Adrenal gland (tissue), 12 donors: Measurements from ENCODE around the gene OLIG3. TPM values are rescaled to one million over a fixed set of nuclear protein-coding genes. Genes with fewer than 3 reads are reported as not detected.

Source experiments
- DNase-seq, 7 donors: peaks; one replicate each; pipeline ENCODE4 v3.0.0-alpha.2; 2019 to 2020
- H3K27ac ChIP-seq, 5 donors: fragments of 200-600 bp; sonication (generic) in 4 of 5; 1 replicate in 3 of 5; 2 replicates in 2 of 5; pipeline versions ENCODE4 v1.5.1 to v1.8.0; 2016 to 2020; ENCODE audit warnings: mild to moderate bottlenecking in 1 of 5
- H3K27me3 ChIP-seq: fragments of 200-600 bp; 2 replicates; pipeline ENCODE4 v1.8.0; 2021
- H3K36me3 ChIP-seq, 2 donors: fragments of 200-600 bp; replicated peaks in 1 of 2; 1 replicate in 1 of 2; 2 replicates in 1 of 2; pipeline versions ENCODE4 v1.5.1 to v1.8.0; 2018 to 2022
- H3K4me1 ChIP-seq, 2 donors: fragments of 200-600 bp; replicated peaks in 1 of 2; 1 replicate in 1 of 2; 2 replicates in 1 of 2; pipeline versions ENCODE4 v1.5.1 to v1.8.0; 2018 to 2021
- H3K4me3 ChIP-seq, 4 donors: fragments of 200-600 bp; sonication (generic) in 3 of 4; one replicate each; pipeline ENCODE4 v1.5.1; 2016 to 2018
- H3K9me3 ChIP-seq, 3 donors: fragments of 200-600 bp; sonication (generic) in 1 of 3; replicated peaks in 1 of 3; 1 replicate in 2 of 3; 2 replicates in 1 of 3; pipeline versions ENCODE4 v1.5.1 to v1.8.0; 2016 to 2021
- CTCF ChIP-seq, 6 experiments: fragments of 450-650 bp in 4 of 6; fragments of 200-600 bp in 2 of 6; sonication (generic) in 1 of 6; IDR thresholded peaks; 1 replicate in 5 of 6; 2 replicates in 1 of 6; pipeline versions ENCODE4 v1.5.1 to v1.8.0; 2016 to 2021; ENCODE audit warnings: antibody characterized with exemption in 6 of 6, mild to moderate bottlenecking in 2 of 6, moderate library complexity in 1 of 6
- POLR2A ChIP-seq, 2 donors: fragments of 450-650 bp; IDR thresholded peaks; one replicate each; pipeline ENCODE4 v1.6.1; 2017; ENCODE audit warnings: antibody characterized with exemption in 2 of 2, mild to moderate bottlenecking in 2 of 2, moderate library complexity in 1 of 2
- WGBS, 4 donors: extraction: QIAGEN DNeasy Blood & Tissue Kit in 2 of 4; methylation state at CpG; one replicate each; pipeline versions ENCODE4 v1.1.5 to v1.1.7; 2013 to 2017; 5-methylcytosine and 5-hydroxymethylcytosine counted together
- intact Hi-C, 2 donors: fragments of 100-400 bp; cut with DNase I; formaldehyde crosslinking; loops; one replicate each; pipeline versions ENCODE4 v1.14.1 to v1.15.0; 2022 to 2023
- polyA plus RNA-seq, 3 donors: library from polyadenylated mRNA; stranded (reverse); fragments of 200-250 nt in 2 of 3; fragments of 350-450 nt in 1 of 3; fragmentation: Illumina TruSeq in 1 of 3; extraction: RNeasy Lipid Tissue Mini Kit (QIAGEN cat#74804) in 1 of 3; gene quantifications; one replicate each; pipeline ENCODE4 v1.2.3, GENCODE V29; 2013 to 2014
- total RNA-seq, 9 donors: library from RNA; depleted of rRNA in 4 of 9; stranded (reverse); fragments of >200 nt in 4 of 9; fragments of 120-200 nt in 1 of 9; fragmentation: NEBNext Ultra II Directional in 1 of 9; extraction: Animal tissue kit (Norgen Biotek cat#: 25700) in 1 of 9; gene quantifications; one replicate each; pipeline versions ENCODE4 v1.1.0 to v1.2.4, GENCODE V29; 2013 to 2023
- donor health status: healthy with polysubstance abuse.
- donor health status: Bipolar disorder and iron deficiency.
- donor health status: DM: yes; HTN: yes; CAD: no.
- donor health status: DM: no; HTN: no; CAD: no.
- donor health status: DM: no; HTN: no; CAD: no.
- donor health status: DM: yes; HTN: yes; CAD: no.

OLIG3 gene
- total and polyA plus RNA-seq, 12 donors, result not detected

- Histone ChIP-seq H3K36me3 (no peaks in the 10 kb centered on the region), H3K27me3 (peaks cover 14% of the 10 kb centered on the region), H3K4me3 (no peak overlapping the region), H3K9me3 (no peaks in the 10 kb centered on the region), H3K4me1 (no peaks in the 10 kb centered on the region), H3K27ac (no peak overlapping the region)
- TF ChIP-seq CTCF (IDR thresholded peaks at IDR 0.05), result no peak
- no peak for TF ChIP-seq POLR2A (IDR thresholded peaks at IDR 0.05)
- intact Hi-C loops, result no loop called here
- no peak for DNase-seq
- WGBS, 4 donors, result 68 to 82% (median 77%) methylated on average over 6 of the region's 6 CpGs
Observed at GRCh38 chr6:137536104-137536773, 42.0 kb upstream of the OLIG3 start.

- Histone ChIP-seq H3K4me1 (no peaks in the 10 kb centered on the region), H3K4me3 (no peak overlapping the region), H3K27me3 (no peaks in the 10 kb centered on the region), H3K27ac (no peak overlapping the region), H3K9me3 (no peaks in the 10 kb centered on the region), H3K36me3 (no peaks in the 10 kb centered on the region)
- 65 to 74% (median 69%) methylated on average over 7 of the region's 7 CpGs for WGBS, 4 donors
- TF ChIP-seq POLR2A (IDR thresholded peaks at IDR 0.05), result no peak
- no peak for TF ChIP-seq CTCF (IDR thresholded peaks at IDR 0.05)
- no peak for DNase-seq
- intact Hi-C loops, result no loop called here
Observed at GRCh38 chr6:137531376-137532092, 37.3 kb upstream of the OLIG3 start.

GRCh38 chr6:137530404-137530803, 36.2 kb upstream of the OLIG3 start:
- Histone ChIP-seq H3K9me3 (no peaks in the 10 kb centered on the region), H3K27me3 (no peaks in the 10 kb centered on the region), H3K4me1 (no peaks in the 10 kb centered on the region), H3K36me3 (no peaks in the 10 kb centered on the region), H3K4me3 (no peak overlapping the region), H3K27ac (no peak overlapping the region)
- TF ChIP-seq CTCF (IDR thresholded peaks at IDR 0.05) (no peak), POLR2A (IDR thresholded peaks at IDR 0.05) (no peak)
- 46 to 65% (median 54%) methylated on average over 1 of the region's 1 CpG for WGBS, 4 donors
- intact Hi-C loops, result no loop called here
- DNase-seq, result no peak

- Histone ChIP-seq H3K4me1 (no peaks in the 10 kb centered on the region), H3K27me3 (peaks cover 14% of the 10 kb centered on the region), H3K4me3 (no peak overlapping the region), H3K9me3 (no peaks in the 10 kb centered on the region), H3K27ac (no peak overlapping the region), H3K36me3 (no peaks in the 10 kb centered on the region)
- TF ChIP-seq CTCF (IDR thresholded peaks at IDR 0.05), result no peak
- no peak for TF ChIP-seq POLR2A (IDR thresholded peaks at IDR 0.05)
- intact Hi-C loops, result no loop called here
- no peak for DNase-seq
- WGBS, 4 donors, result 45 to 50% (median 48%) methylated on average over 7 of the region's 7 CpGs
Observed at GRCh38 chr6:137522831-137523230, 28.6 kb upstream of the OLIG3 start.
